Osteocyte (in vitro differentiated cells): ENCODE data around the gene C1orf35. TPM values are rescaled to one million over a fixed set of nuclear protein-coding genes. Genes with fewer than 3 reads are reported as not detected.

Experiments used
- DNase-seq: peaks from one replicate; pipeline ENCODE4 v3.0.0; 2021; ENCODE audit warnings: mixed read lengths; ENCODE audit not compliant: unreplicated experiment; ENCODE audit errors: extremely low spot score
- H3K27ac Mint-ChIP-seq: one replicate; pipeline ENCODE4 v1.8.0; 2021; ENCODE audit warnings: mild to moderate bottlenecking, mixed read lengths; ENCODE audit not compliant: unreplicated experiment
- H3K27me3 Mint-ChIP-seq: one replicate; pipeline ENCODE4 v1.8.0; 2021; ENCODE audit warnings: mixed read lengths; ENCODE audit not compliant: unreplicated experiment
- H3K36me3 Mint-ChIP-seq: one replicate; pipeline ENCODE4 v1.8.0; 2021; ENCODE audit warnings: mixed read lengths; ENCODE audit not compliant: unreplicated experiment
- H3K4me1 Mint-ChIP-seq: one replicate; pipeline ENCODE4 v1.8.0; 2021; ENCODE audit warnings: mixed read lengths; ENCODE audit not compliant: unreplicated experiment
- H3K4me3 Mint-ChIP-seq: one replicate; pipeline ENCODE4 v1.8.0; 2021; ENCODE audit warnings: mild to moderate bottlenecking, moderate library complexity, mixed read lengths; ENCODE audit not compliant: unreplicated experiment
- H3K9me3 Mint-ChIP-seq: one replicate; pipeline ENCODE4 v1.8.0; 2021; ENCODE audit warnings: mixed read lengths; ENCODE audit not compliant: unreplicated experiment
- CTCF ChIP-seq: fragments of 200-600 bp; sonication (generic); IDR thresholded peaks from 2 replicates; pipeline ENCODE4 v1.5.0; 2021; ENCODE audit warnings: antibody characterized with exemption, mild to moderate bottlenecking, moderate library complexity
- long read RNA-seq: library from polyadenylated mRNA; unstranded; transcript quantifications from one replicate; pipeline ENCODE4 v2.0.0, GENCODE V29; 2021
- total RNA-seq: library from RNA; stranded (reverse); gene quantifications from 2 replicates; pipeline ENCODE4 v1.2.1, GENCODE V29; 2021

Gene C1orf35
- total RNA-seq, result 13.0 and 13.6 TPM in 2 replicates
- long read RNA-seq, partial matches to known transcripts, result 2 of 3 reads
- long read RNA-seq, other reads (novel, unspliced or antisense), result 0 of 3 reads

- Mint-ChIP-seq H3K27ac (peak within 1 kb of the TSS; percentile 88), H3K4me1 (peaks cover 21% of the 10 kb centered on the region), H3K36me3 (peaks cover 15% of the 10 kb centered on the region), H3K9me3 (no peaks in the 10 kb centered on the region), H3K27me3 (no peaks in the 10 kb centered on the region), H3K4me3 (peak within 1 kb of the TSS; percentile 89)
- no peak for TF ChIP-seq CTCF
- peak; percentile 97 for DNase-seq
Measured at GRCh38 chr1:228102791-228103620, at the start of gene C1orf35. C1orf35 (minus strand) TSS chr1:228103325; CDS start chr1:228103227, 98 bp downstream.

- H3K4me1 Mint-ChIP-seq, result peaks cover 5% of the 10 kb centered on the region
- H3K27ac Mint-ChIP-seq, result no peak overlapping the region
Measured at GRCh38 chr1:228152918-228153258, 49.8 kb upstream of the C1orf35 start.

GRCh38 chr1:228152097-228152917, 49.2 kb upstream of the C1orf35 start:
- H3K36me3 Mint-ChIP-seq, result no peaks in the 10 kb centered on the region
- DNase-seq, result no peak
- TF ChIP-seq CTCF, result no peak
- no peak overlapping the region for H3K27ac Mint-ChIP-seq
- peaks cover 5% of the 10 kb centered on the region for H3K4me1 Mint-ChIP-seq
- H3K4me3 Mint-ChIP-seq, result no peak overlapping the region
- H3K27me3 Mint-ChIP-seq, result no peaks in the 10 kb centered on the region
- no peaks in the 10 kb centered on the region for H3K9me3 Mint-ChIP-seq

More at GRCh38 chr1:228152918-228153258, 49.8 kb upstream of the C1orf35 start:
- no peak for TF ChIP-seq CTCF
- H3K9me3 Mint-ChIP-seq, result no peaks in the 10 kb centered on the region
- H3K36me3 Mint-ChIP-seq, result no peaks in the 10 kb centered on the region
- no peak overlapping the region for H3K4me3 Mint-ChIP-seq
- no peak for DNase-seq
- H3K27me3 Mint-ChIP-seq, result no peaks in the 10 kb centered on the region

- no peak for DNase-seq
- H3K4me1 Mint-ChIP-seq, result peaks cover 5% of the 10 kb centered on the region
- H3K4me3 Mint-ChIP-seq, result no peak overlapping the region
- TF ChIP-seq CTCF, result no peak
- H3K27ac Mint-ChIP-seq, result no peak overlapping the region
- no peaks in the 10 kb centered on the region for H3K36me3 Mint-ChIP-seq
- no peaks in the 10 kb centered on the region for H3K9me3 Mint-ChIP-seq
- H3K27me3 Mint-ChIP-seq, result no peaks in the 10 kb centered on the region
Measured at GRCh38 chr1:228151180-228151925, 48.2 kb upstream of the C1orf35 start.
